Breast epithelium (tissue), 4 donors: ENCODE results near the gene HELZ. TPM values are rescaled to one million over a fixed set of nuclear protein-coding genes. Genes with fewer than 3 reads are reported as not detected.

ENCODE experiments used
- DNase-seq, 2 donors: peaks; one replicate each; pipeline ENCODE4 v3.0.0-alpha.2; 2019; ENCODE audit warnings: low spot score in 2 of 2
- H3K27ac ChIP-seq, 2 donors: fragments of 200-600 bp; sonication (generic) in 1 of 2; one replicate each; pipeline ENCODE4 v1.5.1; 2016 to 2019; ENCODE audit warnings: mild to moderate bottlenecking in 1 of 2
- H3K27me3 ChIP-seq, 2 donors: fragments of 200-600 bp; sonication (generic) in 1 of 2; one replicate each; pipeline versions ENCODE4 v1.5.1 to v1.6.0; 2017 to 2019; ENCODE audit warnings: control low read depth in 1 of 2, mild to moderate bottlenecking in 1 of 2
- H3K36me3 ChIP-seq: fragments of 200-600 bp; one replicate; pipeline ENCODE4 v1.5.1; 2019
- H3K4me1 ChIP-seq, 2 donors: fragments of 200-600 bp; sonication (generic); one replicate each; pipeline ENCODE4 v1.5.1; 2016 to 2019; ENCODE audit warnings: control low read depth in 1 of 2
- H3K4me3 ChIP-seq, 3 donors: fragments of 200-600 bp; sonication (generic); 1 replicate in 2 of 3; 2 replicates in 1 of 3; pipeline ENCODE4 v1.5.1; 2016 to 2019; ENCODE audit warnings: mild to moderate bottlenecking in 3 of 3, moderate library complexity in 2 of 3
- H3K9me3 ChIP-seq, 2 donors: fragments of 200-600 bp; sonication (generic) in 1 of 2; one replicate each; pipeline ENCODE4 v1.5.1; 2016 to 2019; ENCODE audit warnings: control low read depth in 1 of 2
- POLR2A ChIP-seq: fragments of 450-650 bp; IDR thresholded peaks from one replicate; pipeline ENCODE4 v1.6.1; 2016; ENCODE audit warnings: antibody characterized with exemption, mild to moderate bottlenecking, moderate library complexity
- POLR2AphosphoS5 ChIP-seq, 3 donors: sonication (generic); formaldehyde crosslinking; IDR thresholded peaks; one replicate each; pipeline ENCODE4 v1.6.1; 2017; ENCODE audit warnings: antibody characterized with exemption in 3 of 3
- intact Hi-C: fragments of 100-400 bp; cut with DNase I; formaldehyde crosslinking; loops from one replicate; pipeline ENCODE4 v1.15.1; 2023; ENCODE audit warnings: low total_unique reads
- total RNA-seq, 3 donors: library from RNA; depleted of rRNA; stranded (reverse); fragments of >200 nt; gene quantifications; one replicate each; pipeline ENCODE4 v1.1.0, GENCODE V29; 2016
- TF ChIP-seq, protein P1 (sequence below), 3 donors: fragments of 450-650 bp; IDR thresholded peaks; one replicate each; pipeline ENCODE4 v1.5.1; 2016 to 2017; ENCODE audit warnings: antibody characterized with exemption in 3 of 3, mild to moderate bottlenecking in 3 of 3, moderate library complexity in 3 of 3

The HELZ gene
- total RNA-seq, 3 donors from 2014 or later: 66.5 to 104 (median 79.8) TPM

DNA sequence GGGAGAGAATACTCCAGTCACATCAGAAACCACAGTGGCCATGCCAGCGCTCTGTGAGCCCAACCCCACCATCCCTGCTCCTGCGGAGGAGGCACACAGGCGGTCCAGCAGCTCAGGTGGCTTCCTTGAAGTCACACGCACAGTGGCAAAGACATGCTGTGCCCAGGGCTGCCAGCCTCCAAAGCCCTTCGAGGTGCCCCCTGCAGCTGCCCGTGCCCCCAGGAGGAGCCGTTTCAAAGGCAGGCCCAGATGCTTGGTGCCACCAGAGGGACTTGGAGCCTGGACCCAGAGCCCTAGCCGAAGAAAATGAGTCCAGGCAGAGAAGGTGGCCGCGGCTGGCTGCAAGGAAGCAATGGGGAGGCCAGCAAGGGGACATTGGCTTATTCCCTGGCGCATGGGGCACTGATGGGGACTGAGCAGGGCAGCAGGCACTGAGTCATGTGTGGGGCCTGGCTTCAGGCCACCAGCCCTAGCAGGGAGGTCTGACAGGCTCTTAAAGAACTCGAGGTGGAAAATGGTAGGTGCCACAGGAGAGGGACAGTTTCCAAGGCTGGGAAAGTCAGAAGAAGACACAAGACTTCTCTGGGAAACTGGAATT lies 217.9 kb downstream of the HELZ start:
- Histone ChIP-seq H3K4me3 (no peak overlapping the region), H3K36me3 (no peaks in the 10 kb centered on the region), H3K27ac (no peak overlapping the region), H3K9me3 (no peaks in the 10 kb centered on the region), H3K4me1 (no peaks in the 10 kb centered on the region), H3K27me3 (no peaks in the 10 kb centered on the region)
- no peak for TF ChIP-seq POLR2A
- TF ChIP-seq, protein P1, sequence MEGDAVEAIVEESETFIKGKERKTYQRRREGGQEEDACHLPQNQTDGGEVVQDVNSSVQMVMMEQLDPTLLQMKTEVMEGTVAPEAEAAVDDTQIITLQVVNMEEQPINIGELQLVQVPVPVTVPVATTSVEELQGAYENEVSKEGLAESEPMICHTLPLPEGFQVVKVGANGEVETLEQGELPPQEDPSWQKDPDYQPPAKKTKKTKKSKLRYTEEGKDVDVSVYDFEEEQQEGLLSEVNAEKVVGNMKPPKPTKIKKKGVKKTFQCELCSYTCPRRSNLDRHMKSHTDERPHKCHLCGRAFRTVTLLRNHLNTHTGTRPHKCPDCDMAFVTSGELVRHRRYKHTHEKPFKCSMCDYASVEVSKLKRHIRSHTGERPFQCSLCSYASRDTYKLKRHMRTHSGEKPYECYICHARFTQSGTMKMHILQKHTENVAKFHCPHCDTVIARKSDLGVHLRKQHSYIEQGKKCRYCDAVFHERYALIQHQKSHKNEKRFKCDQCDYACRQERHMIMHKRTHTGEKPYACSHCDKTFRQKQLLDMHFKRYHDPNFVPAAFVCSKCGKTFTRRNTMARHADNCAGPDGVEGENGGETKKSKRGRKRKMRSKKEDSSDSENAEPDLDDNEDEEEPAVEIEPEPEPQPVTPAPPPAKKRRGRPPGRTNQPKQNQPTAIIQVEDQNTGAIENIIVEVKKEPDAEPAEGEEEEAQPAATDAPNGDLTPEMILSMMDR (IDR thresholded peaks at IDR 0.05): no peak
- no peak for TF ChIP-seq POLR2AphosphoS5 (IDR thresholded peaks at IDR 0.05)
- intact Hi-C loops: no loop called here
- no peak for DNase-seq

DNA sequence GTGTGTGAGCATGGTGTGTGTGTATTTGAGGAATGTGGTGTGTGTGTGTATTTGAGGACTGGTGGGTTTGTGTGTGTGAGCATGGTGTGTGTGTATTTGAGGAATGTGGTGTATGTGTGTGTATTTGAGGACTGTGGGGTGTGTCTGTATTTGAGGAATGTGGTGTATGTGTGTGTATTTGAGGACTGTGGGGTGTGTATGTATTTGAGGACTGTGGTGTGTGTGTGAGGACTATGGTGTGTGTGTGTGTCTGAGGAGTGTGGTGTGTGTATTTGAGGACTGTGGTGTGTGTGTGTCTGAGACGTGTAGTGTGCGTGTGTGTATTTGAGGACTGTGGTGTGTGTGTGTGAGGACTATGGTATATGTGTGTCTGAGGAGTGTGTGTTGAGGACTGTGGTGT lies 218.7 kb downstream of the HELZ start:
- Histone ChIP-seq H3K4me1 (no peaks in the 10 kb centered on the region), H3K4me3 (no peak overlapping the region), H3K9me3 (no peaks in the 10 kb centered on the region), H3K36me3 (no peaks in the 10 kb centered on the region), H3K27ac (no peak overlapping the region), H3K27me3 (no peaks in the 10 kb centered on the region)
- no peak for TF ChIP-seq POLR2A
- TF ChIP-seq, protein P1 (IDR thresholded peaks at IDR 0.05): no peak
- TF ChIP-seq POLR2AphosphoS5 (IDR thresholded peaks at IDR 0.05): no peak
- DNase-seq: no peak
- intact Hi-C loops: no loop called here

DNA sequence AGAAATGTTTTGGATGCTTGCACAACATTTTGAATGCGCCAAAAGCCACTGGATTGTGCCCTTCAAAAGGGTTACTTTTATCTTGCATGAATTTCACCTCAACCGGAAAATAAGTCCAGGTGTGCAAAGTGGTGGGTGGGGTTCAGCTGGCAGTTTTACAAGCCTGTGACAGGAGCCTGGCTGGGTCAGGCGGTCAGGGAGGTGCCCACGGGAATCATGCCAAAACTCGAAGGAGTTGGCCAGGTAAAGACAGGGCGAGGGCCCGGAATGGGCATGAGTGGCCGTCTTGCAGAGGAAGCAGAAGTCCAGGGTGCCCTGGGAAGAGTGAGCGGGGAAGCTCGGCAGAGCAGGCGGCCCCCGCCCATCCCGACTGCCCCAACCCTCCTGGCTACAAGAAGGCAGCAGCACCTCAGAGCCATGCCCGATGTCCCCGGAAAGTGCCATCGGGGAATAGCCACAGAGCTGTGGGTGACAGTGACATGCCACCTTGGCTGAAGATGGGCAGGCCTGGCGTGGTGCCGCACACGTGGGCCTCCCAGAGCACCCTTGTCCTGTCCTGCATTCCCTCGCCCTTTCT lies 219.7 kb downstream of the HELZ start:
- Histone ChIP-seq H3K4me1 (no peaks in the 10 kb centered on the region), H3K9me3 (no peaks in the 10 kb centered on the region), H3K27me3 (no peaks in the 10 kb centered on the region), H3K36me3 (no peaks in the 10 kb centered on the region), H3K27ac (no peak overlapping the region), H3K4me3 (no peak overlapping the region)
- intact Hi-C loops: no loop called here
- no peak for DNase-seq
- TF ChIP-seq POLR2AphosphoS5 (IDR thresholded peaks at IDR 0.05): no peak
- TF ChIP-seq, protein P1 (IDR thresholded peaks at IDR 0.05): no peak
- TF ChIP-seq POLR2A: no peak

DNA sequence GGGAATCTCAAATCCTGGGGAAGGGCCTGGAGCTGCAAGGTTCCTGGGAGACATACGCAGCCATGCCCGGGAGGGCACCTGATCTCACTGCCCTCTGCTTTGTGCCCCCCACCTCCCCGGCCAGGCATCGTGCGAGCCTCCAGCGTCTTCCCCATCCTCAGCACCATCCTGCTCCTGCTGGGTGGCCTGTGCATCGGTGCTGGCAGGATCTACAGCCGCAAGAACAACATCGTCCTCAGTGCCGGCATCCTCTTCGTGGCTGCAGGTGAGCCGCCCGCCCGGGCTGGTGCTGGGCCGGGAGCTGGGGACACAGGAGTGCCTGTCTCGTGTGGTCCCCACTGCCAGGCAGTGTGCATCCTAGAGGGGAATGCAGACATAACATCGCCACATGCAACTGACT lies 220.3 kb downstream of the HELZ start:
- no peak for DNase-seq
- H3K27ac ChIP-seq: no peak overlapping the region
- intact Hi-C loops: no loop called here
- no peaks in the 10 kb centered on the region for H3K9me3 ChIP-seq
- H3K36me3 ChIP-seq: no peaks in the 10 kb centered on the region
- H3K27me3 ChIP-seq: no peaks in the 10 kb centered on the region
- no peak overlapping the region for H3K4me3 ChIP-seq
- no peaks in the 10 kb centered on the region for H3K4me1 ChIP-seq
- TF ChIP-seq, protein P1 (IDR thresholded peaks at IDR 0.05): no peak

DNA sequence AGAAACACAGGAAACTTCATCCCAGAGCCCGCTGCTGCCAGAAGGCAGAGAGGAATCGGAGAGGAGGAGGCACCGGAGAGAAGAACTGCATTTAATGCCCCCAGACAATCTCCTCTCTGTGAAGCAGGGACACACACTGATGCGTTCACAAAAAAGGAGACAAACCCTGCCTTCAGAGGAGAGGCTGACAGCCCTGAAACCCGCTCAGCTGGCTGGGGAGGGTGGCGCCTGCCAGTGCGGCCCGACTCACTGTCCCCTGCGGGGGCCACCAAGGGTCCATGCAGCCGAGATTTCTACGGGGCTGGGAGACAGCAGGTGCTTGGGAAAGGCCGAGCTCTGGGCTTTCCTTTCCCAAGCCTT lies 222.6 kb downstream of the HELZ start:
- no peak overlapping the region for H3K4me3 ChIP-seq
- no peak overlapping the region for H3K27ac ChIP-seq
- H3K27me3 ChIP-seq: no peaks in the 10 kb centered on the region
- TF ChIP-seq POLR2A (no peak), POLR2AphosphoS5 (IDR thresholded peaks at IDR 0.05) (no peak)
- TF ChIP-seq, protein P1 (IDR thresholded peaks at IDR 0.05): no peak
- H3K36me3 ChIP-seq: no peaks in the 10 kb centered on the region
- H3K4me1 ChIP-seq: no peaks in the 10 kb centered on the region
- no peaks in the 10 kb centered on the region for H3K9me3 ChIP-seq
- intact Hi-C loops: no loop called here
- DNase-seq: no peak
